ENCODE measurements around the gene DLGAP1.

Gene DLGAP1

DNA sequence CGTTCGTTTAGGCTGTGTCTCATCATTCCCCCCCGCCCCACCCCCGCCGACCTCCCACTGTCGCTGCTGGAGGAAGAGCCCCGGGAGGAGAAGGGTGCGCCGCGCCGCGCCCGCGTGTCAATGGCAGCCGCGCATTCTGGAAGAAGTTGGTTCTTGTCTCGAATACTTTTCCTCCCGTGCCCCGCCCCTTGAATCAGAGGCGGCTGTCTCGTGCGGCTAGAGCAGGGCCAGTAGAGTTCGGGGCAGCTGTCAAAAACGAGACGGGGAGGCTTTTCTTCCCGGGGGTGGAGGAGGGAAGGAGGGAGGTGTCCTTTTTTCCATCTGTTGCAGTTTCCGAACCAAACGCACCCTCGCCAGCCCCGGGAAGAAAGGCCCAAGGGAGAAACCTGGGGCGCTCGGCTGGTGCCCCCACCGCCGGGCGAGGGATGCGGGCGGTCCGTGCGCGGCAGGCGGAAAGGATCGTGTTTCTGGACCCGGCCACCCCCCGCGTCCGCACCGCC is 1005.5 kb downstream of the DLGAP1 start:
- Histone ChIP-seq H3K4me3 (ENCODE audit: low read depth in 1 of 2, low read length in 2 of 2) (peak overlapping the region; percentile 63 to 84), H3K27me3 (ENCODE audit: low read depth, low read length) (no peaks in the 10 kb centered on the region), H3K27ac (ENCODE audit: low read length) (peak overlapping the region; percentile 100), H3K9me3 (ENCODE audit: control insufficient read depth in 1 of 2, low read length in 2 of 2) (no peaks in the 10 kb centered on the region), H3K36me3 (ENCODE audit: control insufficient read depth in 1 of 2, insufficient read depth in 2 of 2, low read length in 2 of 2) (peaks cover 0 to 22% of the 10 kb centered on the region in 2 donors), H3K4me1 (ENCODE audit: control insufficient read depth in 1 of 2, insufficient read depth in 2 of 2, low read length in 2 of 2) (peaks cover 0 to 4% of the 10 kb centered on the region in 2 donors)

DNA sequence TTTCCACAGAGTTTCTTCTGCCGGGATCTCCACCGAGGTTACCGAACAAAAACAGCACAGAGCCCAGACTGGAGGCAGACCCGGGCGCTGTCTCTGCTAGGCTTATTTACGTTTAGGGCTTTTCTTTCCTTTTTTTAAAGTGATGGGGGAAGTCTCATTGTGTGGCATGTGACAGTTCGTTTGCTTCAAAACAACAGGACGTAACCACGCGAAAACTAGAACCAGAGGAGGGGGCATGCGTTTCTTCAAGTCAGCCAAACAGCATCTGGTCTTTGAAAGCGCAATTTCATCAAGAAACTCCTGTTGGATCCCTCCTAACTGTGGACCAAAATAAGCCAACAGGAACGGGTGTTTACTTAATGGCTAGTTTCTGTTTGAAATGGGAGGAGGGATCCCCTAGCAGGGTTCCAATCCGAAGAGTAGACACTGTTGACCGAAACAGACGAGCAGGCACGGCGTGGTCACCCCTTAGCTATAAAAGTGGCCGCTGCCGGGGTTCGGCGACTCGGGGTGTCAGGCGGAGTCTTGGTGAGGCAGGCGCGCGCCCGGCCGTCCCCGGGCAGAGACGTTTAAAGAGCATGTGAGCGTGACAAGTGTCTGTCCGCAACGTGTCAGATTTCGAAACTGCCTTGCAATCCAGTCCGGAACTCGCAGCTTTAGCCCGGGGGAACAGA is 1006.1 kb downstream of the DLGAP1 start:
- no peaks in the 10 kb centered on the region for H3K27me3 ChIP-seq (ENCODE audit: low read depth, low read length)

DNA sequence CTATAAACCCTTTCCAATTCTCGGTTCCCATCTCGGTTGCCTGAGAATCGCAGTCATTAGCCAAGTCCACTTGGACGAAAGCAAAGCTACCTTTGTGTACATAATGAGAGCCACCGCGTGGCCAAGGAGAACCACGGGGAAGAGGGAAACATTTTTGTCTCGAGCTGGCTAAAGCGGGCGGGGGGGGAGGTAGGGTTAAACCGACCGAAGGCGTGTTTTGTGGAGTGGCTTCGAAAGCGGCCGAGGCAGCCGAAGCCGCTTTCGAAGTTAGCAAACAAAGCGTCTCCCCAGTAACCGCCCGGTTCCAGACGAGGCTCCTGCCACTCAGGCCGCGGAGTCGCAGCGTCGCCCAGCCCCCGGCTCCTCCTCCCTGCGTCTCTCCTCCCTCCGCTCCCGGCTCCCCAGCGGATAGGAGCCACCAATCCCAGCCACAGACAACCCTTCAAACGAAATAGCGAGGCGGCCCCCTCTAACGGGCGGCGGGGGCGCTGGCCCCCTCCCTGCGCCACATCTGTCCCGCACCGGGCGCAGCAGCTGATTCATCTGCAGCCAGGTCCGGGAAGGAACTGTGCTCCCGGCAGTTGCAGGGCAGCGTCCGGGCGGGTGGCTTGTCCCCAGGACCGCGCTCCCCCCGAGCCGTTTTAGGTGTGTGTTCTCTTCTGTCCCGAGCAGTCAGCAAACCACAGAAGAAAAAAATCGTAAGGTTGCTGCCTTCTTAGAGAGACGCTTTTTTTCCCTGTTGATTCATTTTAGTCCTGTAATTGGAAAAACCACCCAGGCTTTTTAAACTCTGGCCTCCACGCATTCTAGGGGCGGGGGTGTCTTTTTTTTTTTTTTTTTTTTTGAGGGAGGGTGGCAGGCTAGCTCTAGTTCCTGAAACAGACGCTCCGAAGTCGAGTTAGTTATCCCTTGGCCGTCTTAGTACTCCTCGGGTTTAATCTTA is 1006.9 kb downstream of the DLGAP1 start:
- H3K4me1 ChIP-seq (ENCODE audit: control insufficient read depth in 1 of 2, insufficient read depth in 2 of 2, low read length in 2 of 2): peaks cover 0 to 4% of the 10 kb centered on the region in 2 donors
- no peaks in the 10 kb centered on the region for H3K27me3 ChIP-seq (ENCODE audit: low read depth, low read length)
- peak overlapping the region; percentile 84 to 91 for H3K4me3 ChIP-seq (ENCODE audit: low read depth in 1 of 2, low read length in 2 of 2)
- H3K27ac ChIP-seq (ENCODE audit: low read length): peak overlapping the region; percentile 100
- no peaks in the 10 kb centered on the region for H3K9me3 ChIP-seq (ENCODE audit: control insufficient read depth in 1 of 2, low read length in 2 of 2)
- peaks cover 0 to 22% of the 10 kb centered on the region in 2 donors for H3K36me3 ChIP-seq (ENCODE audit: control insufficient read depth in 1 of 2, insufficient read depth in 2 of 2, low read length in 2 of 2)

More for the DNA sequence above, 1006.1 kb downstream of the DLGAP1 start:
- Histone ChIP-seq H3K4me3 (ENCODE audit: low read depth in 1 of 2, low read length in 2 of 2) (peak overlapping the region; percentile 84 to 91), H3K9me3 (ENCODE audit: control insufficient read depth in 1 of 2, low read length in 2 of 2) (no peaks in the 10 kb centered on the region), H3K36me3 (ENCODE audit: control insufficient read depth in 1 of 2, insufficient read depth in 2 of 2, low read length in 2 of 2) (peaks cover 0 to 22% of the 10 kb centered on the region in 2 donors), H3K4me1 (ENCODE audit: control insufficient read depth in 1 of 2, insufficient read depth in 2 of 2, low read length in 2 of 2) (peaks cover 0 to 4% of the 10 kb centered on the region in 2 donors), H3K27ac (ENCODE audit: low read length) (peak overlapping the region; percentile 100)

DNA sequence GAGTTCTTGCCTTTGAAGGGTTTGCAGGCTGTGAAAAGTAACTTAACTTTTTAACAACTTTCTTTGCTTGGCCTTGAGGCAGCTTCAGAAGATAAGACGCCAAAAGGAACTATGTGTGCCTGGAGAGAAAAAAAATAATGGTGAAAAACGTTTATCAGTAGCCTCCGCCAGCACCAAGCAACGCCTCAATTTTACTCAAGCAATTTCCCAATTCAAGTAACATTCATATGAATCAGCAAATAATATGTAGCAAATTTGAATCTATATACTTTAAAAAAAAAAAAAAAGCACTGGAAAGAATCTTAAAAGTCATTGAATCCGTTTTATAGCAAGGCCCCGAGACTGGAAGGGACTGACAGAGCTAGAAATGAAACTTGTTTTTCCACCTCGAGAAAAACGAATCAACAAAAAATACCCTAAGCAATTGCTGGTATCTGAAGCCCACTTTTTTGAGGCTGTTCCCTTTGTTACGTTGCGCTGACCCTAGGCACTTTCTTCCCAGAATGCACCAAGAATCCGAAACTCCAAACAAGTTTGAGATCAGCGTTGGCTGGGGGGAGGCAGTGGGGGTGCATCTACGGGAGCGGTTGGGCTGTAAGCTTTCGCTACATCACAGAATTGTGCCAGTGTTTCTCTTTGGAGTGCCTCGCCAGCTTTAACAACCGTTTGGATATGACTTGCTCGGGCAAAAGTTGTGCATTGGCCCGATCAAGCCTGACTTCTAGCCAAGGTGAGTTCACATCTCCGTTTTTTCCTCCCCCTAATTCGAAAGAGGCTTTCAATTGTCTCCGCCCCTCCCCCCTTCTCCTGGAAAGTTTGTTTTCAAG is 1007.8 kb downstream of the DLGAP1 start:
- no peaks in the 10 kb centered on the region for H3K9me3 ChIP-seq (ENCODE audit: control insufficient read depth in 1 of 2, low read length in 2 of 2)
- H3K4me1 ChIP-seq (ENCODE audit: control insufficient read depth in 1 of 2, insufficient read depth in 2 of 2, low read length in 2 of 2): peaks cover 0 to 4% of the 10 kb centered on the region in 2 donors

More for the DNA sequence above, 1007.8 kb downstream of the DLGAP1 start:
- Histone ChIP-seq H3K27me3 (ENCODE audit: low read depth, low read length) (no peaks in the 10 kb centered on the region), H3K36me3 (ENCODE audit: control insufficient read depth in 1 of 2, insufficient read depth in 2 of 2, low read length in 2 of 2) (peaks cover 0 to 22% of the 10 kb centered on the region in 2 donors), H3K27ac (ENCODE audit: low read length) (peak overlapping the region; percentile 100), H3K4me3 (ENCODE audit: low read depth in 1 of 2, low read length in 2 of 2) (peak overlapping the region; percentile 84 to 91)

All from muscle layer of duodenum (tissue), 2 donors.